Endothelial cell (in vitro differentiated cells): Measurements from ENCODE around the gene SRPK1. TPM values are rescaled to one million over a fixed set of nuclear protein-coding genes. Genes with fewer than 3 reads are reported as not detected.

Experiments used
- DNase-seq: peaks from one replicate; pipeline ENCODE4 v3.0.0; 2021; ENCODE audit warnings: low spot score
- H3K27ac Mint-ChIP-seq: one replicate; pipeline ENCODE4 v1.8.0; 2021; ENCODE audit warnings: mixed read lengths, inconsistent platforms; ENCODE audit not compliant: unreplicated experiment
- H3K27me3 Mint-ChIP-seq: one replicate; pipeline ENCODE4 v1.8.0; 2021; ENCODE audit warnings: mild to moderate bottlenecking, moderate library complexity, mixed read lengths, inconsistent platforms; ENCODE audit not compliant: unreplicated experiment
- H3K36me3 Mint-ChIP-seq: one replicate; pipeline ENCODE4 v1.8.0; 2021; ENCODE audit warnings: mild to moderate bottlenecking, low read depth, mixed read lengths, inconsistent platforms; ENCODE audit not compliant: unreplicated experiment
- H3K4me1 Mint-ChIP-seq: one replicate; pipeline ENCODE4 v1.8.0; 2021; ENCODE audit warnings: mild to moderate bottlenecking, mixed read lengths, inconsistent platforms; ENCODE audit not compliant: unreplicated experiment
- H3K4me3 Mint-ChIP-seq: one replicate; pipeline ENCODE4 v1.8.0; 2021; ENCODE audit warnings: mild to moderate bottlenecking, mixed read lengths, inconsistent platforms; ENCODE audit not compliant: unreplicated experiment
- H3K9me3 Mint-ChIP-seq: one replicate; pipeline ENCODE4 v1.8.0; 2021; ENCODE audit warnings: mixed read lengths, inconsistent platforms; ENCODE audit not compliant: unreplicated experiment
- CTCF ChIP-seq: fragments of 200-600 bp; sonication (generic); IDR thresholded peaks from one replicate; pipeline ENCODE4 v1.5.0; 2021; ENCODE audit warnings: antibody characterized with exemption; ENCODE audit not compliant: unreplicated experiment
- total RNA-seq: library from RNA; stranded (reverse); fragmentation: NEBNext Ultra II Directional; extraction: Animal tissue kit (Norgen Biotek cat#: 25700); gene quantifications from one replicate; pipeline ENCODE4 v1.2.1, GENCODE V29; 2021; ENCODE audit not compliant: unreplicated experiment

The SRPK1 gene
- total RNA-seq, 1 donor from 2014 or later, result 59.6 TPM

- no peak overlapping the region for H3K27ac Mint-ChIP-seq
Measured at GRCh38 chr6:35906499-35906846, 14.4 kb downstream of the SRPK1 start.

DNA sequence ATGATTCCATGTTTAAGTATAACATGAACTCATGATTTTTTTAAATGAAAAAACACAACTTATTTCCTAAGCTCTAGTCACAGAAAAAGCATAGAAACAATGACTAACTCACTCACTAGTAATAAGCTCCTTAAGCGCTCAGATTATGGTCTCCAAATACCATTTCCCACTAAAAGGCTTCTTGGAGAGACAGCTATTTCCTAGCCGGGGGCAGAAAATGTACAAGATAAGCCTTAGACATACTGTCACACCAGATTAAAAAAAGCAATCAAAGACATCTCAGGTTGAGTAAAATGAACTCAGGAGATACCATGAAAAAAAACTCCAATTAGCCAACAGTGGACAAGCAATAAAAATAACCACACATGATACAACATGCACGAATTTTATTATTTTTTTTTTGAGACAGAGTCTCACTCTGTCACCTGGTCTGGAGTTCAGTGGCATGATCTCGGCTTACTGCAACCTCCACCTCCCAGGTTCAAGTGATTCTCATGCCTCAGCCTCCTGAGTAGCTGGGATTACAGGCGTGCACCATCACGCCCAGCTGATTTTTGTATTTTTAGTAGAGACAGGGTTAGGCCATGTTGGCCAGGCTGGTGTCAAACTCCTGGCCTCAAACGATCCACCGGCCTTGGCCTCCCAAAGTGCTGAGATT is 14.9 kb downstream of the SRPK1 start:
- Mint-ChIP-seq H3K4me1 (peaks cover 6% of the 10 kb centered on the region), H3K27me3 (no peaks in the 10 kb centered on the region), H3K9me3 (peaks cover 15% of the 10 kb centered on the region), H3K36me3 (peaks cover 36% of the 10 kb centered on the region), H3K27ac (no peak overlapping the region), H3K4me3 (no peak overlapping the region)
- no peak for TF ChIP-seq CTCF
- no peak for DNase-seq

More at GRCh38 chr6:35906499-35906846, 14.4 kb downstream of the SRPK1 start:
- no peak for TF ChIP-seq CTCF
- H3K36me3 Mint-ChIP-seq, result peaks cover 41% of the 10 kb centered on the region
- peaks cover 15% of the 10 kb centered on the region for H3K9me3 Mint-ChIP-seq
- H3K4me1 Mint-ChIP-seq, result peaks cover 6% of the 10 kb centered on the region
- H3K4me3 Mint-ChIP-seq, result no peak overlapping the region
- no peak for DNase-seq
- H3K27me3 Mint-ChIP-seq, result no peaks in the 10 kb centered on the region

- Mint-ChIP-seq H3K9me3 (peaks cover 15% of the 10 kb centered on the region), H3K36me3 (peaks cover 29% of the 10 kb centered on the region), H3K4me1 (peaks cover 6% of the 10 kb centered on the region), H3K27me3 (no peaks in the 10 kb centered on the region), H3K27ac (no peak overlapping the region), H3K4me3 (no peak overlapping the region)
- TF ChIP-seq CTCF, result no peak
- DNase-seq, result no peak
Measured at GRCh38 chr6:35905141-35905785, 15.6 kb downstream of the SRPK1 start.

GRCh38 chr6:35903679-35904078 is 17.2 kb downstream of the SRPK1 start:
- H3K27ac Mint-ChIP-seq, result no peak overlapping the region
- no peak for TF ChIP-seq CTCF
- H3K36me3 Mint-ChIP-seq, result peaks cover 19% of the 10 kb centered on the region
- H3K4me1 Mint-ChIP-seq, result peaks cover 6% of the 10 kb centered on the region
- DNase-seq, result no peak
- H3K4me3 Mint-ChIP-seq, result no peak overlapping the region
- H3K9me3 Mint-ChIP-seq, result peaks cover 5% of the 10 kb centered on the region
- no peaks in the 10 kb centered on the region for H3K27me3 Mint-ChIP-seq

GRCh38 chr6:35900448-35900847 is 20.4 kb downstream of the SRPK1 start:
- no peaks in the 10 kb centered on the region for H3K27me3 Mint-ChIP-seq
- no peak for DNase-seq
- no peaks in the 10 kb centered on the region for H3K9me3 Mint-ChIP-seq
- H3K36me3 Mint-ChIP-seq, result peaks cover 9% of the 10 kb centered on the region
- peak overlapping the region; percentile 21 for H3K27ac Mint-ChIP-seq
- no peak for TF ChIP-seq CTCF
- H3K4me3 Mint-ChIP-seq, result no peak overlapping the region
- H3K4me1 Mint-ChIP-seq, result peaks cover 5% of the 10 kb centered on the region
